H7 (cell line): ENCODE data around the gene HBZ. TPM values are rescaled to one million over a fixed set of nuclear protein-coding genes. Genes with fewer than 3 reads are reported as not detected.
"Not testable (repeated sequence)": the region's sequence is repeated elsewhere in the genome, so short reads cannot be mapped to it uniquely, and the experiment has no call there.

Experiments
- DNase-seq: peaks from one replicate; pipeline ENCODE4 v3.0.0; 2012
- H3K27me3 ChIP-seq: 2 replicates; pipeline ENCODE4 v1.6.0; 2011; ENCODE audit warnings: mild to moderate bottlenecking, low read length; ENCODE audit not compliant: control insufficient read depth, insufficient read depth
- H3K36me3 ChIP-seq: replicated peaks from 2 replicates; pipeline ENCODE4 v1.5.1; 2011; ENCODE audit warnings: low read length; ENCODE audit not compliant: control insufficient read depth, insufficient read depth
- H3K4me3 ChIP-seq: 2 replicates; pipeline ENCODE4 v1.5.1; 2011; ENCODE audit warnings: low read depth, mild to moderate bottlenecking, control low read depth, low read length, moderate library complexity; ENCODE audit not compliant: insufficient read depth
- total RNA-seq: library from RNA; depleted of rRNA; stranded (reverse); fragments of >200 nt; shearing (Covaris generic); gene quantifications from 2 replicates; pipeline ENCODE4 v1.2.3, GENCODE V29; 2014

Gene HBZ
- total RNA-seq, 1 experiment from 2014 or later = not detected

GRCh38 chr16:149024-149660 lies 3.3 kb upstream of the HBZ start:
- H3K4me3 ChIP-seq = no peak overlapping the region
- H3K36me3 ChIP-seq = no peaks in the 10 kb centered on the region
- no peak for DNase-seq
- H3K27me3 ChIP-seq = peaks cover 19% of the 10 kb centered on the region

DNA sequence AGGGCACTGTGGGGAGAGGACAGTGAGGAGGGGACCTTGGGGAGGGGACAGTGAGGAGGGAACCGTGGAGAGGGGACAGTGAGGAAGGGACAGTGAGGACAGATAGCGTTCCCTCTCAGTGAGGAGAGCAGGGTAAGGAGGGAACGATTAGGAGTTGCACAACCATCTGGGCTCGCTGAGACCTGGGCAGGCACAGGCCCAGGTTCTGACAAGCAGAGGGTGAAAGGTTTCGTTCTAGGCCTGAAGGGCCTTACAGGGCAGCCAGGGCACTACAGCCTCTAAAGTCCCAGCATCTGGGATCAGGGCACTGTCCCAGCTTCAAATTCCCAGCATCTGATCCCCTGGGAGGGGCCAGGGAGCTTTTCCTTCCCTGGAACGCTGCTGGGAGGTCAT lies 681 bp downstream of the HBZ start:
- DNase-seq, H3K4me3 ChIP-seq, H3K36me3 ChIP-seq: not testable (repeated sequence)
- peaks cover 44% of the 10 kb centered on the region for H3K27me3 ChIP-seq

DNA sequence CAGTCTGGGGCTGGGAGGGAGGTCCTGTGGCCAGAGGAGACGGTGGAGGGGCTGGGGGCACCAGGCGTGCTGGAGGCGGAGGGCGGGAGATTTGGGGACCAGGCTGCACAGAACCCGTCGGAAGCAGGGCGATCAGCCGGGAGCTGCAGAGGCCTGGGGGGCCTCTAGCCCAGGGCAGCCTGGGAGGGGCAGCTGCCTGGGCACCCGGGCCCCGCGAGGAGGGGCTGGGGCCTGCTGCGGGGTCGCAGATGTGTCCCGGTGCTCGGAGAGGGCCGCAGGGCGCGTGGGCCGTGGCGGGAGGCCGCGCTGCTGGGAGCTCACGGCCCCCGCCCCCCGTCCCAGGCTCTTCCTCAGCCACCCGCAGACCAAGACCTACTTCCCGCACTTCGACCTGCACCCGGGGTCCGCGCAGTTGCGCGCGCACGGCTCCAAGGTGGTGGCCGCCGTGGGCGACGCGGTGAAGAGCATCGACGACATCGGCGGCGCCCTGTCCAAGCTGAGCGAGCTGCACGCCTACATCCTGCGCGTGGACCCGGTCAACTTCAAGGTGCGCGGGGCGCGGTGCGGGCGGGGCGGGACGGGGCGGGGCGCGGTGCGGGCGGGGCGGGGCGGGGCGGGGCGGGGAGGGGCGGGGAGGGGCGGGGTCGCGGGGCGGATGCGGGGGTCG lies 1.2 kb downstream of the HBZ start:
- DNase-seq, H3K4me3 ChIP-seq, H3K36me3 ChIP-seq: not testable (repeated sequence)
- H3K27me3 ChIP-seq = peaks cover 42% of the 10 kb centered on the region

DNA sequence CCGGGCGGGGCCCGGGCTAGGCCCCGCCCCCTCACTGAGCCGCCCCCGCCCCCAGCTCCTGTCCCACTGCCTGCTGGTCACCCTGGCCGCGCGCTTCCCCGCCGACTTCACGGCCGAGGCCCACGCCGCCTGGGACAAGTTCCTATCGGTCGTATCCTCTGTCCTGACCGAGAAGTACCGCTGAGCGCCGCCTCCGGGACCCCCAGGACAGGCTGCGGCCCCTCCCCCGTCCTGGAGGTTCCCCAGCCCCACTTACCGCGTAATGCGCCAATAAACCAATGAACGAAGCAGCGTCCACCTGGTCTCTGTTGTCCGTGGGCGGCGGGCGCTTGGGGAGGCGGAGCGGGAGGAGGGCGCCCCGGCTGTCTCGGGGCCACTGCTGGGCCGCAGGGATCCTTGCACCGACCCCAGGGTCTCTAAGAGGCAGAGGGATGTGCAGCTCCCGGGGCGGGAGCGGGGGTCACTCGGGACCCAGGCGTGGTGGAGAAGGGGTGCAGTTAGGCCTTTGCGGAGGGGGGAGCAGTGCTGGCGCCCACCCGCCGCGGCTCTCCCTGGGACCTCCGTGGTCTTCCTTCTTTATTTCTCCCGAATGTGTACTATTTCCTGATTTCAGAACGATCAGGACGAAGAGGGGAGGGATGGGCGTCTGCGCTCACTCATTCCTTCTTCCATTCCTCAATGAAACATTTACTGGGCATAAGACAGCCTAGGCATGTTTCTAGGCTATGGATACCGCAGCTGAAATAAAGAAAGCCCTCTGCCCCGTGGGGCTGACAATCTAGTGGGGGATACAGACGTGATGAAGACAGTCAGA lies 2.0 kb downstream of the HBZ start:
- Histone ChIP-seq H3K36me3 (no peaks in the 10 kb centered on the region), H3K27me3 (peaks cover 37% of the 10 kb centered on the region), H3K4me3 (peak overlapping the region; percentile 51)
- peak; percentile 91 for DNase-seq

DNA sequence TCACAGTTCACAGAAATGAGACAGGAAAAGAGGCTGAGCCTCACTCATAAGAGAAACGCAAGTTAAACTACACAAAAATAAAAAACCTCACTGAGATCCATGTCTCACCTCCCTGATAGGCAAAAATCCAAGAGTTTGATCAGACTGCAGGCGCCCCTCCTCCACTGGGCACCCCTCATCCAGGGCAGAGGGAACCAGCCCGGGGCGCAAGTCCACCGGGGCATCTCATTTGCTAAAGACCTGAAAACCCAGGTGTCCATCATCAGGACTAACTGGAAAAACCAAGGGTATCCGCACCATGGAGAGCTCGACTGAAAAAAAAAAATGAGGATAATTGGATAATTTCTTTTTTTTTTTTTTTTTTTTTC lies 2.6 kb downstream of the HBZ start:
- peaks cover 39% of the 10 kb centered on the region for H3K27me3 ChIP-seq
- H3K36me3 ChIP-seq = no peaks in the 10 kb centered on the region
- peak; percentile 48 for DNase-seq
- H3K4me3 ChIP-seq = no peak overlapping the region

DNA sequence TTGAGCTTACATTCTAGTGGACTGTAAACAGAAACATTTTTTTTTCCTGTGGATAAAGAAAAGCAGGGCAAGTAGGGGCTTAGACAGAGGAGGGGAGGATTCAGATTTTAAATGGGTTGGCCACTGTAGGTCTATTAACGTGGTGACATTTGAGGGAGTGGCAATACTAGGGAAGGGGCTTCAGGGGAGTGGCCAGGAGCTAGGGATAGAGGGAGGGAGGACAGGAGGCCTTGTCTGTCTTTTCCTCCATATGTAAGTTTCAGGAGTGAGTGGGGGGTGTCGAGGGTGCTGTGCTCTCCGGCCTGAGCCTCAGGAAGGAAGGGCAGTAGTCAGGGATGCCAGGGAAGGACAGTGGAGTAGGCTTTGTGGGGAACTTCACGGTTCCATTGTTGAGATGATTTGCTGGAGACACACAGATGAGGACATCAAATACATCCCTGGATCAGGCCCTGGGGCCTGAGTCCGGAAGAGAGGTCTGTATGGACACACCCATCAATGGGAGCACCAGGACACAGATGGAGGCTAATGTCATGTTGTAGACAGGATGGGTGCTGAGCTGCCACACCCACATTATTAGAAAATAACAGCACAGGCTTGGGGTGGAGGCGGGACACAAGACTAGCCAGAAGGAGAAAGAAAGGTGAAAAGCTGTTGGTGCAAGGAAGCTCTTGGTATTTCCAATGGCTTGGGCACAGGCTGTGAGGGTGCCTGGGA lies 6.8 kb downstream of the HBZ start:
- Histone ChIP-seq H3K4me3 (no peak overlapping the region), H3K36me3 (no peaks in the 10 kb centered on the region), H3K27me3 (peaks cover 34% of the 10 kb centered on the region)
- peak; percentile 52 for DNase-seq

GRCh38 chr16:160242-160641 lies 7.8 kb downstream of the HBZ start:
- H3K27me3 ChIP-seq = peaks cover 29% of the 10 kb centered on the region

GRCh38 chr16:160691-161190 lies 8.3 kb downstream of the HBZ start:
- Histone ChIP-seq H3K4me3 (no peak overlapping the region), H3K27me3 (peaks cover 31% of the 10 kb centered on the region), H3K36me3 (no peaks in the 10 kb centered on the region)
- DNase-seq = no peak

More at GRCh38 chr16:160242-160641, 7.8 kb downstream of the HBZ start:
- not testable (repeated sequence) for H3K4me3 ChIP-seq, H3K36me3 ChIP-seq, DNase-seq

DNA sequence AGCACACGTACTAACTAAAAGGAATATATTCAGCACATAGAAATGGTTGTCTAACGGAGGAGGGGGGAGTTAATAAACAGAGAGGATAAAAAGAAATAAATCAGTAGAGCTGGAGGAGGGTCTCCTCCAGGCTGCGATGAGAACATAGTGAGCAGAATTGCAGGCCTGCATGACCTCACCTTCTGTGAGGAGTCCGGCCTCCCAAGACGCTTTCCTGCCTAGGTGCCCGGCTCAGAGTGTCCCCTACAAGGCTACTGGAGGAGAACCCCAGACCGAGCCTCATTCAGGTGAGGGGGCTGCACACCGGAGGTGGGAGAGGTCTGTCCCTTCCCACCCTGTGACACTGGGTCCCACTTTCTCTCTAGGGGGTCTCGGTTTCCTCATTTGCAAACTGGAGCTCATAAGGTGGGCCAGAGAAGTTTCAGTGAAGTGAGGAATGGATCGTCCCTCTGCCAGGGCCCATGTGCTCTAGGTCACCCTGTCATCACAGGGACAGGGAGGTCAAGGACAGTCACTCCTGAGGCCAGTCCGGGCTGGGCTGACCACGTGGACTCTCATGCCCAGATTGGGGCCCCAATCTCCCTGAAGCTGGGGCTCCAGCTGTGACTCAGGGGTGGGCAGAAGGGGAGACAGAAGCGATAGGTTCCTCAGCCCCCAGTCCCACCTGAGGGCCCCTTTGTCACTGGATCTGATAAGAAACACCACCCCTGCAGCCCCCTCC lies 10.0 kb downstream of the HBZ start:
- peak; percentile 33 for DNase-seq
- Histone ChIP-seq H3K27me3 (peaks cover 39% of the 10 kb centered on the region), H3K36me3 (no peaks in the 10 kb centered on the region)

DNA sequence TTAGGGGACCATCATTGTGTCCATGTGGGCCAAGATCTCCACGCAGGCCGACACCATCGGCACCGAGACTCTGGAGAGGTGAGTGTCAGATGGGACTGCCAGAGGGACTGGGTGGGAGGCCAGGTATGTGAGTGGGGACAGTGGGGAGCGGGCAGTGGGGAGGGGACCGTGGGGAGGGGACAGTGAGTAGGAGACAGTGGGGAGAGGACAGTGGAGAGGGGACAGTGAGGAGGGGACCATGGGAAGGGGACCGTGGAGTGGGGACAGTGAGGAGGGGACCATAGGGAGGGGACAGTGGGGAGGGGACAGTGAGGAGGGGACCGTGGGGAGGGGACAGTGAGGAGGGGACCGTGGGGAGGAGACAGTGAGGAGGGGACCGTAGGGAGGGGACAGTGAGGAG lies 10.7 kb downstream of the HBZ start:
- peaks cover 43% of the 10 kb centered on the region for H3K27me3 ChIP-seq
- H3K36me3 ChIP-seq, H3K4me3 ChIP-seq, DNase-seq: not testable (repeated sequence)

More for the DNA sequence above, 10.0 kb downstream of the HBZ start:
- no peak overlapping the region for H3K4me3 ChIP-seq

- not testable (repeated sequence) for H3K36me3 ChIP-seq, H3K4me3 ChIP-seq, DNase-seq
- peaks cover 49% of the 10 kb centered on the region for H3K27me3 ChIP-seq
These were observed 11.3 kb downstream of the HBZ start for GRCh38 chr16:163696-164095.

DNA sequence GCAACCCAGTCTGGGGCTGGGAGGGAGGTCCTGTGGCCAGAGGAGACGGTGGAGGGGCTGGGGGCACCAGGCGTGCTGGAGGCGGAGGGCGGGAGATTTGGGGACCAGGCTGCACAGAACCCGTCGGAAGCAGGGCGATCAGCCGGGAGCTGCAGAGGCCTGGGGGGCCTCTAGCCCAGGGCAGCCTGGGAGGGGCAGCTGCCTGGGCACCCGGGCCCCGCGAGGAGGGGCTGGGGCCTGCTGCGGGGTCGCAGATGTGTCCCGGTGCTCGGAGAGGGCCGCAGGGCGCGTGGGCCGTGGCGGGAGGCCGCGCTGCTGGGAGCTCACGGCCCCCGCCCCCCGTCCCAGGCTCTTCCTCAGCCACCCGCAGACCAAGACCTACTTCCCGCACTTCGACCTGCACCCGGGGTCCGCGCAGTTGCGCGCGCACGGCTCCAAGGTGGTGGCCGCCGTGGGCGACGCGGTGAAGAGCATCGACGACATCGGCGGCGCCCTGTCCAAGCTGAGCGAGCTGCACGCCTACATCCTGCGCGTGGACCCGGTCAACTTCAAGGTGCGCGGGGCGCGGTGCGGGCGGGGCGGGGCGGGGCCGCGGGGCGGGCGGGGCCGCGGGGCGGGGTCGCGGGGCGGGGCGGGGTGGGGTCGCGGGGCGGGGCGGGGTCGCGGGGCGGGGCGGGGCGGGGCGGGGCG lies 11.8 kb downstream of the HBZ start:
- H3K27me3 ChIP-seq = peaks cover 55% of the 10 kb centered on the region

GRCh38 chr16:164827-165538 lies 12.5 kb downstream of the HBZ start:
- Histone ChIP-seq H3K36me3 (no peaks in the 10 kb centered on the region), H3K4me3 (peak overlapping the region; percentile 24; the same call in 1 of the 2 replicates), H3K27me3 (peaks cover 54% of the 10 kb centered on the region)
- DNase-seq = peak; percentile 98

More for the DNA sequence above, 11.8 kb downstream of the HBZ start:
- not testable (repeated sequence) for DNase-seq, H3K36me3 ChIP-seq, H3K4me3 ChIP-seq
